Adrenal gland (tissue), 5 donors: Measurements from ENCODE around the gene IQSEC3.

Experiments used
- CTCF ChIP-seq, 6 experiments: fragments of 450-650 bp in 4 of 6; fragments of 200-600 bp in 2 of 6; sonication (generic) in 1 of 6; IDR thresholded peaks; 1 replicate in 5 of 6; 2 replicates in 1 of 6; pipeline versions ENCODE4 v1.5.1 to v1.8.0; 2016 to 2021; ENCODE audit warnings: antibody characterized with exemption in 6 of 6, mild to moderate bottlenecking in 2 of 6, moderate library complexity in 1 of 6
- POLR2A ChIP-seq, 2 donors: fragments of 450-650 bp; IDR thresholded peaks; one replicate each; pipeline ENCODE4 v1.6.1; 2017; ENCODE audit warnings: antibody characterized with exemption in 2 of 2, mild to moderate bottlenecking in 2 of 2, moderate library complexity in 1 of 2
- donor health status: DM: no; HTN: no; CAD: no.

DNA sequence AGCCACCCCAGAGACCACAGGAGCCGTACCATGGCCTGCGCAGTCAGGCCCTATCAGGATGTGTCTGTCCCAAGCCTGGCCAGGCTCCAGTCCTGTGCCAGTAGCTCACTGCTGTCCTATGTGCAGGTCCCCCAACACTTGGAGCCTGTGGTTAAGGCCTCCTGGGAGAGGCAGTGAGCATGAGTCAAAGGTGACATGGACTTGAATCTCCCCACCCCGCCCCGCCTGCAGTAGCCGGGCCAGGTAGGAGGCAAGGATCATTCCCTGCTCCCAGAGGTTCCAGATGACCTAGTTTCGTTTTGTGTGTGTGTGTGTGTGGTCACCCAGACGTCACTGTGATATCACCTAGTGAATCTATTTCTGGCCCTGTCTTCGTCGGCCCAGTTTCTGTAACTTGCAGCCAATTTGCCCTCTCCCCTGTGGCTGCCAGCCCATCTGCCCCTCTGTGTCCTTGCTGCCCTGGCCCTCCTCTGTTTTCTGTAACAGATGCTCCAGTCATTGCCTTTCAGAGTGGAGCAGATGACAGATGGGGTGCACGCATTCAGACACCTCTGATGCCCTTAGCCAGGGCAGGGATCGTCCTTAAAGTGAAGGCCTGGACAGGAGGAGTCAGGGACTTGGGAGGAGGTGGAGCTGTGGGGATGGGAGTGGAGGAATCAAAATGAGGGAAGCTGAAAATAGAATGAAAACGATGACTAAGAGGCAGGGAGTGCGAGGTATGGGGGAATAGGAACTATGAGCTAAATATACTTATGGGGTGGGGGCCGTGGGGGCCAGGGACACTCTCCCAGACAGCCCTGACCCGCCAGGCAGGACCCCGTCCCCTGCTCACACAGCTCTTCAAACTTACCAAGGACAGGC lies 110.0 kb downstream of the IQSEC3 start:
- TF ChIP-seq CTCF (IDR thresholded peaks at IDR 0.05) (no peak), POLR2A (IDR thresholded peaks at IDR 0.05) (no peak)
